GM18907 (cell line): Measurements from ENCODE around the gene ASMT.
"Not testable (repeated sequence)": the region's sequence is repeated elsewhere in the genome, so short reads cannot be mapped to it uniquely, and the experiment has no call there.

ENCODE experiments used
- ATAC-seq: cut with Tn5 transposase; IDR thresholded peaks from one replicate; pipeline ENCODE4 v1.9.1; 2021; ENCODE audit warnings: mild to moderate bottlenecking, moderate library complexity; ENCODE audit not compliant: unreplicated experiment

ASMT gene

GRCh38 chrX:1646009-1646408, 31.1 kb downstream of the ASMT start:
- ATAC-seq = no peak

- no peak for ATAC-seq
These were observed 34.8 kb downstream of the ASMT start for GRCh38 chrX:1649621-1650020.

GRCh38 chrX:1652011-1652811, 37.4 kb downstream of the ASMT start:
- not testable (repeated sequence) for ATAC-seq

GRCh38 chrX:1656379-1656778, 41.5 kb downstream of the ASMT start:
- no peak for ATAC-seq

- peak; percentile 48 for ATAC-seq
These were observed 42.7 kb downstream of the ASMT start for GRCh38 chrX:1657367-1658070.

GRCh38 chrX:1658071-1658491, 43.2 kb downstream of the ASMT start:
- ATAC-seq = no peak

GRCh38 chrX:1659664-1660461, 45.0 kb downstream of the ASMT start:
- ATAC-seq = no peak

GRCh38 chrX:1661048-1661921, 46.4 kb downstream of the ASMT start:
- peak; percentile 86 for ATAC-seq

- ATAC-seq = no peak
These were observed 47.0 kb downstream of the ASMT start for GRCh38 chrX:1661922-1662221.

- ATAC-seq = no peak
These were observed 52.7 kb downstream of the ASMT start for GRCh38 chrX:1667566-1667965.

- no peak for ATAC-seq
These were observed 58.5 kb downstream of the ASMT start for GRCh38 chrX:1673337-1673736.

- ATAC-seq = no peak
These were observed 62.0 kb downstream of the ASMT start for GRCh38 chrX:1676866-1677265.

- peak; percentile 58 for ATAC-seq
These were observed 64.4 kb downstream of the ASMT start for GRCh38 chrX:1679238-1679637.

- no peak for ATAC-seq
These were observed 66.6 kb downstream of the ASMT start for GRCh38 chrX:1681439-1681838.

- not testable (repeated sequence) for ATAC-seq
These were observed 67.0 kb downstream of the ASMT start for GRCh38 chrX:1681856-1682255.

GRCh38 chrX:1682501-1682900, 67.6 kb downstream of the ASMT start:
- ATAC-seq = not testable (repeated sequence)

GRCh38 chrX:1684883-1685282, 70.0 kb downstream of the ASMT start:
- ATAC-seq = not testable (repeated sequence)

- ATAC-seq = not testable (repeated sequence)
These were observed 70.6 kb downstream of the ASMT start for GRCh38 chrX:1685444-1685880.

- no peak for ATAC-seq
These were observed 71.8 kb downstream of the ASMT start for GRCh38 chrX:1686642-1687041.
